Measurements from ENCODE around the gene LCORL. TPM values are rescaled to one million over a fixed set of nuclear protein-coding genes. Genes with fewer than 3 reads are reported as not detected.

Gene LCORL
- total RNA-seq, 6 experiments from 2014 or later = 4.3 to 8.7 (median 6.2) TPM

DNA sequence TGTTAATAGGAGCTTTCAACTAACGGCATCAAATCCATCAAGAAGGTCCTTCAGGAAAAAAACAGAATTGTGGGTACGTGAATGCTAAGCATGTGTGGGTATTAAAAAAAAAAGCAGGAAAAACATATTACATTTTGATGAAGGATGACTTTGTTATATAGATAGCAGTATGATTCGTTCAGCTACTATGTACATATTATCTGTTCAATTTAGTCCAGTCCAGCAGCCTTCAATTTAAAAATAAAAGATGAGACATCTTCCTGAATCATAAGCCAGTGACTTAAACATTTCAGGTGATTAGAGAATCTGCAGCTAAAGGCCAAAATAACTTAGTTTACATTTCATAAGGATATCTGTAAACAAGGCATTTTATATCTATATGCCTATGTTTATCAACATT is 63.4 kb downstream of the LCORL start:
- no peak overlapping the region for H3K4me3 ChIP-seq
- no peaks in the 10 kb centered on the region for H3K9me3 ChIP-seq
- TF ChIP-seq, protein P1, sequence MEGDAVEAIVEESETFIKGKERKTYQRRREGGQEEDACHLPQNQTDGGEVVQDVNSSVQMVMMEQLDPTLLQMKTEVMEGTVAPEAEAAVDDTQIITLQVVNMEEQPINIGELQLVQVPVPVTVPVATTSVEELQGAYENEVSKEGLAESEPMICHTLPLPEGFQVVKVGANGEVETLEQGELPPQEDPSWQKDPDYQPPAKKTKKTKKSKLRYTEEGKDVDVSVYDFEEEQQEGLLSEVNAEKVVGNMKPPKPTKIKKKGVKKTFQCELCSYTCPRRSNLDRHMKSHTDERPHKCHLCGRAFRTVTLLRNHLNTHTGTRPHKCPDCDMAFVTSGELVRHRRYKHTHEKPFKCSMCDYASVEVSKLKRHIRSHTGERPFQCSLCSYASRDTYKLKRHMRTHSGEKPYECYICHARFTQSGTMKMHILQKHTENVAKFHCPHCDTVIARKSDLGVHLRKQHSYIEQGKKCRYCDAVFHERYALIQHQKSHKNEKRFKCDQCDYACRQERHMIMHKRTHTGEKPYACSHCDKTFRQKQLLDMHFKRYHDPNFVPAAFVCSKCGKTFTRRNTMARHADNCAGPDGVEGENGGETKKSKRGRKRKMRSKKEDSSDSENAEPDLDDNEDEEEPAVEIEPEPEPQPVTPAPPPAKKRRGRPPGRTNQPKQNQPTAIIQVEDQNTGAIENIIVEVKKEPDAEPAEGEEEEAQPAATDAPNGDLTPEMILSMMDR (IDR thresholded peaks at IDR 0.05) = no peak
- no peak for TF ChIP-seq POLR2A (IDR thresholded peaks at IDR 0.05)
- DNase-seq (no peak), ATAC-seq (no peak)
- 88% methylated on average over 3 of the region's 3 CpGs for WGBS (ENCODE audit: insufficient coverage, low coverage, low lambda C conversion rate, missing lambda C conversion rate)
- H3K27ac ChIP-seq = no peak overlapping the region
- no peaks in the 10 kb centered on the region for H3K27me3 ChIP-seq
- H3K36me3 ChIP-seq = no peaks in the 10 kb centered on the region
- intact Hi-C loops (cut with DNase I) = no loop called here
- peaks cover 0 to 3% (median 0%) of the 10 kb centered on the region in 4 donors for H3K4me1 ChIP-seq

DNA sequence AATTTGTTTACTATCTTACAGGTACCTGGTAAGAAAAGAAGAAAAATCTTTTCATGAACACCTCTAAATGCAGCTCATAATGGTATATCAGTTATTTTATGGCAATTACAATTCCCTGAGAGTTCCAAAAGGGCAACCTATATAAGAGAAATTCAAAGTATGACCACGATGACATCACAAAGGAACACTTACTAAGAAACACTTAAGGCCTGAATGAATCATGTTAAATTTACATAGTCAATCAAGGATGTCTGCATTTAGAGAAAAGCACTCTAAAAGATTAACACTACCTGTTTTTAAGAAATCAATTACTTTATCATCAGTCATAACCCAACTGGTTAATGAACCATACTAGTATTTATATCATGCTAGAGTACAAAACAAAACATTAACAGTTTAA is 63.9 kb downstream of the LCORL start:
- H3K36me3 ChIP-seq = no peaks in the 10 kb centered on the region
- no peaks in the 10 kb centered on the region for H3K27me3 ChIP-seq
- no peak for ATAC-seq
- no peak overlapping the region for H3K4me3 ChIP-seq
- peaks cover 0 to 3% (median 0%) of the 10 kb centered on the region in 4 donors for H3K4me1 ChIP-seq
- no peak overlapping the region for H3K27ac ChIP-seq
- intact Hi-C loops (cut with DNase I) = no loop called here
- no peaks in the 10 kb centered on the region for H3K9me3 ChIP-seq
- no peak for DNase-seq
- TF ChIP-seq, protein P1 (IDR thresholded peaks at IDR 0.05) = no peak
- TF ChIP-seq POLR2A (IDR thresholded peaks at IDR 0.05) = no peak
- 100% methylated on average over 1 of the region's 1 CpG for WGBS (ENCODE audit: insufficient coverage, low coverage, low lambda C conversion rate, missing lambda C conversion rate)

DNA sequence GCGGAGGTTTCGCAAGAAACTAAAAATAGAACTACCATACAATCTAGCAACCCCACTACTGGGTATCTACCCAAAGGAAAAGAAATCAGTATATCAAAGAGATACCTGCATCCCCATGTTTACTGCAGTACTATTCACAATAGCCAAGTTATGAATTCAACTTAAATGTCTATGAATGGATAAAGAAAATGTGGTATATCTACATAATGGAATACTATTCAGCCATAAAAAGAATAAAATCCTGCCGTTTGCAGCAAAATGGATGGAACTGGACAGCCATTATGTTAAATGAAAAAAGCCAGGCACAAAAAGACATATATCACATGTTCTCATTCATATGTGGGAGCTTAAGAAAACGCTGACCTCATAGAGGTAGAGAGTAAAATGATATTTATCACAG is 65.3 kb downstream of the LCORL start:
- Histone ChIP-seq H3K4me3 (no peak overlapping the region), H3K27ac (no peak overlapping the region), H3K9me3 (no peaks in the 10 kb centered on the region), H3K36me3 (no peaks in the 10 kb centered on the region), H3K4me1 (no peaks in the 10 kb centered on the region), H3K27me3 (no peaks in the 10 kb centered on the region)
- intact Hi-C loops (cut with DNase I) = no loop called here
- TF ChIP-seq POLR2A (IDR thresholded peaks at IDR 0.05) = no peak
- TF ChIP-seq, protein P1 (IDR thresholded peaks at IDR 0.05) = no peak
- ATAC-seq = no peak
- WGBS (ENCODE audit: insufficient coverage, low coverage, low lambda C conversion rate, missing lambda C conversion rate) = 100% methylated on average over 3 of the region's 4 CpGs
- DNase-seq = no peak

DNA sequence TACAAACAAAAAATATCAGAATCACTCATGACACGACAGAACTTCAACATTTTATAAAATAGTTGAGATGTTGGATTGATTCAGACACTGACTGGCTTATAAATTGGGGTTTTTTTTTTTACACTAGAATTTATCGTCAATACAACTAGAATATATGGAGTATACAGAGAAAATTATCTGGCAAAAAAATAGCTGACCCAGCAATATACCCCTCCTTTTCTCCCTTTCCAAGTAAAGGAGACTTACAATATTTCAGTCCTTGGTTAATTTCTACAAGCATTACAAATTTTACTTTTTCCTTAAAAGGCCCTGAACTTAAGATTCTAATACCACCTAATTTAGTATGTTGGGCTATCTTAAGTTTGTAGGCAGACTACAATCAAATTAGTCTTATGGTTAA is 76.3 kb downstream of the LCORL start:
- no peaks in the 10 kb centered on the region for H3K4me1 ChIP-seq

More for the DNA sequence above, 76.3 kb downstream of the LCORL start:
- no peaks in the 10 kb centered on the region for H3K36me3 ChIP-seq
- no peak overlapping the region for H3K27ac ChIP-seq
- H3K4me3 ChIP-seq = no peak overlapping the region
- TF ChIP-seq POLR2A (IDR thresholded peaks at IDR 0.05) = no peak
- TF ChIP-seq, protein P1 (IDR thresholded peaks at IDR 0.05) = no peak
- intact Hi-C loops (cut with DNase I) = no loop called here
- WGBS (ENCODE audit: insufficient coverage, low coverage, low lambda C conversion rate, missing lambda C conversion rate) = 91% methylated on average over 2 of the region's 2 CpGs
- no peak for ATAC-seq
- no peaks in the 10 kb centered on the region for H3K9me3 ChIP-seq
- DNase-seq = no peak
- no peaks in the 10 kb centered on the region for H3K27me3 ChIP-seq
